Esophagus muscularis mucosa (tissue), 3 donors: Measurements from ENCODE around the gene NUDT12.

Experiments
- POLR2A ChIP-seq: fragments of 450-650 bp; IDR thresholded peaks from one replicate; pipeline ENCODE4 v1.6.1; 2017; ENCODE audit warnings: antibody characterized with exemption, moderate library complexity, mild to moderate bottlenecking, low read depth
- TF ChIP-seq, protein P1 (sequence below), 3 experiments: fragments of 200-600 bp in 2 of 3; fragments of 450-650 bp in 1 of 3; sonication (generic) in 2 of 3; IDR thresholded peaks; one replicate each; pipeline ENCODE4 v1.5.1; 2017 to 2019; ENCODE audit warnings: antibody characterized with exemption in 3 of 3, mild to moderate bottlenecking in 2 of 3, moderate library complexity in 1 of 3

DNA sequence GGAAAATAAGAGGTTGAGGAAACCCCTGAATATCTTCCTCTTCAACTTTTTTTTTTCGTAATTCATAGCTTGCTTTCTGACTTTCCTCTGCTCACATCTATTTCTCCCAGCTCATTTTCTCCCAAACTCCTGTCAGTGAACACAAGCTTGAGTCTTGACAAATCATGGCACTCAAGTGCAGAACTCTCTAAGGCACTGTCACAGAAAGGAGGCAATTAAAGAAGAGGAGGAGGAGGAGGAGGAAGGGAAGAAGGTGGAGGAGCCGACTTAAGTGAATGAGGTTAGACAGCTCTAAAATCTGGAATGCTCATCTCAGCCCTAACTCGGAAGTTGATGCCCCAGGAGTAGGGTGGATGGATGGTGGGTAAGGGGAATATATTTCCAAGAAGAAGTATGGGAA is 27.2 kb upstream of the NUDT12 start:
- TF ChIP-seq POLR2A, result no peak
- TF ChIP-seq, protein P1, sequence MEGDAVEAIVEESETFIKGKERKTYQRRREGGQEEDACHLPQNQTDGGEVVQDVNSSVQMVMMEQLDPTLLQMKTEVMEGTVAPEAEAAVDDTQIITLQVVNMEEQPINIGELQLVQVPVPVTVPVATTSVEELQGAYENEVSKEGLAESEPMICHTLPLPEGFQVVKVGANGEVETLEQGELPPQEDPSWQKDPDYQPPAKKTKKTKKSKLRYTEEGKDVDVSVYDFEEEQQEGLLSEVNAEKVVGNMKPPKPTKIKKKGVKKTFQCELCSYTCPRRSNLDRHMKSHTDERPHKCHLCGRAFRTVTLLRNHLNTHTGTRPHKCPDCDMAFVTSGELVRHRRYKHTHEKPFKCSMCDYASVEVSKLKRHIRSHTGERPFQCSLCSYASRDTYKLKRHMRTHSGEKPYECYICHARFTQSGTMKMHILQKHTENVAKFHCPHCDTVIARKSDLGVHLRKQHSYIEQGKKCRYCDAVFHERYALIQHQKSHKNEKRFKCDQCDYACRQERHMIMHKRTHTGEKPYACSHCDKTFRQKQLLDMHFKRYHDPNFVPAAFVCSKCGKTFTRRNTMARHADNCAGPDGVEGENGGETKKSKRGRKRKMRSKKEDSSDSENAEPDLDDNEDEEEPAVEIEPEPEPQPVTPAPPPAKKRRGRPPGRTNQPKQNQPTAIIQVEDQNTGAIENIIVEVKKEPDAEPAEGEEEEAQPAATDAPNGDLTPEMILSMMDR (IDR thresholded peaks at IDR 0.05), result no peak
